HEK293 (cell line): ENCODE data around the gene MAN1C1.
A peak's percentile ranks its signal among the peaks of the same experiment; 100 is the strongest.

Source experiments
- CTCF ChIA-PET: fragments of 350-600 bp; formaldehyde crosslinking; extraction: SDS; loops from one replicate; lab custom pipeline; 2021; ENCODE audit warnings: antibody characterized with exemption; lab: Yijun Ruan, JAX
- POLR2A ChIA-PET: fragments of 300-600 bp; formaldehyde crosslinking; extraction: SDS; loops from one replicate; lab custom pipeline; 2020; ENCODE audit warnings: antibody characterized with exemption, inconsistent platforms; lab: Yijun Ruan, JAX
- H3K27ac ChIP-seq: fragments of 200-500 bp; sonication (Bioruptor generic); 2 replicates; pipeline ENCODE4 v1.5.1; 2014; ENCODE audit warnings: low read depth, low read length, control low read depth, inconsistent platforms; ENCODE audit errors: extremely low read depth
- H3K36me3 ChIP-seq, 2 experiments: fragments of 200-500 bp in 1 of 2; sonication (Bioruptor generic) in 1 of 2; 1 replicate in 1 of 2; 2 replicates in 1 of 2; pipeline ENCODE4 v1.5.1; 2014 to 2017; ENCODE audit warnings: inconsistent platforms in 2 of 2, low read length in 2 of 2; ENCODE audit not compliant: control insufficient read depth in 2 of 2, insufficient read depth in 1 of 2
- H3K4me1 ChIP-seq: fragments of 200-500 bp; sonication (Bioruptor generic); 2 replicates; pipeline ENCODE4 v1.5.1; 2014; ENCODE audit warnings: mild to moderate bottlenecking, low read length, inconsistent platforms; ENCODE audit not compliant: control insufficient read depth, insufficient read depth
- H3K4me3 ChIP-seq: 2 replicates; pipeline ENCODE4 v1.5.1; 2011; ENCODE audit warnings: low read depth, mild to moderate bottlenecking, control low read depth, low read length, moderate library complexity
- H3K9me3 ChIP-seq: fragments of 200-500 bp; sonication (Bioruptor generic); 2 replicates; pipeline ENCODE4 v1.5.1; 2014; ENCODE audit warnings: low read depth, low read length, inconsistent platforms; ENCODE audit not compliant: control insufficient read depth, insufficient read depth
- KLF7 ChIP-seq: fragments of 450-650 bp; formaldehyde crosslinking; IDR thresholded peaks from 2 replicates; pipeline ENCODE4 v1.5.1; 2016; ENCODE audit warnings: missing biosample characterization, missing genetic modification characterization, borderline replicate concordance
- PRDM10 ChIP-seq: fragments of 450-650 bp; formaldehyde crosslinking; IDR thresholded peaks from 2 replicates; pipeline ENCODE4 v1.5.1; 2016; ENCODE audit warnings: missing biosample characterization, missing genetic modification characterization
- SP7 ChIP-seq: fragments of 450-650 bp; formaldehyde crosslinking; IDR thresholded peaks from 2 replicates; pipeline ENCODE4 v1.5.1; 2016; ENCODE audit warnings: missing biosample characterization, missing genetic modification characterization
- ZBTB10 ChIP-seq: fragments of 450-650 bp; formaldehyde crosslinking; IDR thresholded peaks from 2 replicates; pipeline ENCODE4 v1.5.1; 2016; ENCODE audit warnings: missing biosample characterization, missing genetic modification characterization
- ZBTB20 ChIP-seq: fragments of 450-650 bp; formaldehyde crosslinking; IDR thresholded peaks from 2 replicates; pipeline ENCODE4 v1.5.1; 2016; ENCODE audit warnings: missing biosample characterization, missing genetic modification characterization
- ZBTB48 ChIP-seq: fragments of 450-650 bp; formaldehyde crosslinking; IDR thresholded peaks from 2 replicates; pipeline ENCODE4 v1.5.1; 2016; ENCODE audit warnings: missing biosample characterization, missing genetic modification characterization
- ZBTB6 ChIP-seq: fragments of 450-650 bp; formaldehyde crosslinking; IDR thresholded peaks from 2 replicates; pipeline ENCODE4 v1.5.1; 2017; ENCODE audit warnings: missing biosample characterization, missing genetic modification characterization
- ZEB2 ChIP-seq: fragments of 450-650 bp; formaldehyde crosslinking; IDR thresholded peaks from 2 replicates; pipeline ENCODE4 v1.5.1; 2016; ENCODE audit warnings: missing biosample characterization, missing genetic modification characterization
- ZFP41 ChIP-seq: fragments of 450-650 bp; formaldehyde crosslinking; IDR thresholded peaks from 2 replicates; pipeline ENCODE4 v1.5.1; 2016; ENCODE audit warnings: missing biosample characterization, missing genetic modification characterization, borderline replicate concordance
- ZNF155 ChIP-seq: fragments of 450-650 bp; formaldehyde crosslinking; IDR thresholded peaks from 2 replicates; pipeline ENCODE4 v1.5.1; 2016; ENCODE audit warnings: missing biosample characterization, missing genetic modification characterization
- ZNF202 ChIP-seq: fragments of 450-650 bp; formaldehyde crosslinking; IDR thresholded peaks from 2 replicates; pipeline ENCODE4 v1.5.1; 2016; ENCODE audit warnings: missing biosample characterization, missing genetic modification characterization, borderline replicate concordance
- ZNF214 ChIP-seq: fragments of 450-650 bp; formaldehyde crosslinking; IDR thresholded peaks from 2 replicates; pipeline ENCODE4 v1.5.1; 2017; ENCODE audit warnings: missing biosample characterization, mild to moderate bottlenecking, missing genetic modification characterization, borderline replicate concordance
- ZNF266 ChIP-seq: fragments of 450-650 bp; formaldehyde crosslinking; IDR thresholded peaks from 2 replicates; pipeline ENCODE4 v1.5.1; 2016; ENCODE audit warnings: missing biosample characterization, missing genetic modification characterization, low read depth
- ZNF292 ChIP-seq: fragments of 450-650 bp; formaldehyde crosslinking; IDR thresholded peaks from 2 replicates; pipeline ENCODE4 v1.5.1; 2016; ENCODE audit warnings: low read depth, missing biosample characterization, missing genetic modification characterization, borderline replicate concordance
- ZNF514 ChIP-seq: fragments of 450-650 bp; formaldehyde crosslinking; IDR thresholded peaks from 2 replicates; pipeline ENCODE4 v1.5.1; 2016; ENCODE audit warnings: missing biosample characterization, missing genetic modification characterization
- ZNF585B ChIP-seq: fragments of 450-650 bp; formaldehyde crosslinking; IDR thresholded peaks from 2 replicates; pipeline ENCODE4 v1.5.1; 2016; ENCODE audit warnings: missing biosample characterization, missing genetic modification characterization
- ZNF600 ChIP-seq: fragments of 450-650 bp; formaldehyde crosslinking; IDR thresholded peaks from 2 replicates; pipeline ENCODE4 v1.5.1; 2016; ENCODE audit warnings: missing biosample characterization, missing genetic modification characterization
- ZNF610 ChIP-seq: fragments of 450-650 bp; formaldehyde crosslinking; IDR thresholded peaks from 2 replicates; pipeline ENCODE4 v1.5.1; 2016; ENCODE audit warnings: missing biosample characterization, missing genetic modification characterization, borderline replicate concordance
- ZNF76 ChIP-seq: fragments of 450-650 bp; formaldehyde crosslinking; IDR thresholded peaks from 2 replicates; pipeline ENCODE4; 2016; ENCODE audit warnings: low read depth, missing biosample characterization, missing genetic modification characterization, borderline replicate concordance
- ZNF785 ChIP-seq: fragments of 450-650 bp; formaldehyde crosslinking; IDR thresholded peaks from 2 replicates; pipeline ENCODE4 v1.5.1; 2016; ENCODE audit warnings: missing biosample characterization, missing genetic modification characterization
- ZSCAN16 ChIP-seq: fragments of 450-650 bp; formaldehyde crosslinking; IDR thresholded peaks from 2 replicates; pipeline ENCODE4 v1.5.1; 2016; ENCODE audit warnings: missing biosample characterization, missing genetic modification characterization
- ZSCAN4 ChIP-seq: fragments of 450-650 bp; formaldehyde crosslinking; IDR thresholded peaks from 2 replicates; pipeline ENCODE4 v1.5.1; 2017; ENCODE audit warnings: missing biosample characterization, missing genetic modification characterization

MAN1C1 gene

GRCh38 chr1:25798666-25799351 is 182.2 kb downstream of the MAN1C1 start:
- POLR2A ChIA-PET: interaction anchor here (1.0 to 3.1 kb wide), 2 partner anchors 11 to 551 kb away, joined by 3 to 14 read pairs; partner anchors contain the start of gene RSRP1
- TF ChIP-seq ZFP41: no peak
- TF ChIP-seq ZBTB48 (tag by site-specific recombination): no peak
- no peak for TF ChIP-seq ZSCAN16
- TF ChIP-seq ZNF155 (tag by site-specific recombination): no peak
- TF ChIP-seq ZNF610 (tag by site-specific recombination): no peak
- no peak for TF ChIP-seq ZNF292 (tag by site-specific recombination)
- TF ChIP-seq ZNF266 (tag by site-specific recombination): no peak
- TF ChIP-seq ZNF600 (tag by site-specific recombination): no peak
- H3K4me1 ChIP-seq: peaks cover 2% of the 10 kb centered on the region; the same call in 1 of the 2 replicates

GRCh38 chr1:25799352-25799934 is 182.9 kb downstream of the MAN1C1 start:
- ChIA-PET CTCF (interaction anchor here (0.6 to 3.9 kb wide), 9 partner anchors 11 to 561 kb away, joined by 3 to 32 read pairs (median 4); no protein-coding TSS in a partner anchor), POLR2A (interaction anchor here (1.1 to 3.1 kb wide), 3 partner anchors 10 to 552 kb away, joined by 4 to 14 read pairs (median 4); partner anchors contain the start of gene RSRP1)
- H3K4me1 ChIP-seq: peaks cover 2% of the 10 kb centered on the region; the same call in 1 of the 2 replicates
- no peaks in the 10 kb centered on the region for H3K9me3 ChIP-seq
- peak overlapping the region; percentile 47 for H3K4me3 ChIP-seq
- TF ChIP-seq PRDM10 (peak; percentile 19; the same call in 1 of the 2 replicates), ZBTB10 (tag by site-specific recombination) (0 out of 2 replicates have a peak, but pooled peaks have one; percentile 41), ZEB2 (tag by site-specific recombination) (0 out of 2 replicates have a peak, but pooled peaks have one; percentile 45), SP7 (tag by site-specific recombination) (peak; percentile 40; the same call in 1 of the 2 replicates), ZBTB20 (peak; percentile 60; the same call in 1 of the 2 replicates), KLF7 (tag by site-specific recombination) (peak; percentile 22; the same call in 1 of the 2 replicates), ZNF785 (tag by site-specific recombination) (no peak), ZBTB6 (tag by site-specific recombination) (0 out of 2 replicates have a peak, but pooled peaks have one; percentile 22), ZNF76 (tag by site-specific recombination) (peak; percentile 51; the same call in 1 of the 2 replicates), ZNF585B (tag by site-specific recombination) (no peak), ZSCAN16 (no peak), ZSCAN4 (tag by site-specific recombination) (no peak), ZNF214 (no peak), ZNF514 (tag by site-specific recombination) (no peak), ZNF600 (tag by site-specific recombination) (0 out of 2 replicates have a peak, but pooled peaks have one; percentile 66), ZNF202 (tag by site-specific recombination) (no peak)
- H3K27ac ChIP-seq: peak overlapping the region; percentile 50; the same call in 1 of the 2 replicates
- H3K36me3 ChIP-seq: peaks cover 3 to 16% of the 10 kb centered on the region in 2 experiments; a peak in 2 of 3 replicates

More at GRCh38 chr1:25798666-25799351, 182.2 kb downstream of the MAN1C1 start:
- Histone ChIP-seq H3K27ac (no peak overlapping the region), H3K36me3 (peaks cover 3 to 11% of the 10 kb centered on the region in 2 experiments; a peak in 2 of 3 replicates), H3K9me3 (no peaks in the 10 kb centered on the region), H3K4me3 (no peak overlapping the region)
- CTCF ChIA-PET: interaction anchor here (0.6 to 3.9 kb wide), 38 partner anchors 8 to 566 kb away, joined by 3 to 32 read pairs (median 4); partner anchors contain the start of genes MTFR1L and SYF2
